Measurements from ENCODE around the gene CALML3.

The CALML3 gene

DNA sequence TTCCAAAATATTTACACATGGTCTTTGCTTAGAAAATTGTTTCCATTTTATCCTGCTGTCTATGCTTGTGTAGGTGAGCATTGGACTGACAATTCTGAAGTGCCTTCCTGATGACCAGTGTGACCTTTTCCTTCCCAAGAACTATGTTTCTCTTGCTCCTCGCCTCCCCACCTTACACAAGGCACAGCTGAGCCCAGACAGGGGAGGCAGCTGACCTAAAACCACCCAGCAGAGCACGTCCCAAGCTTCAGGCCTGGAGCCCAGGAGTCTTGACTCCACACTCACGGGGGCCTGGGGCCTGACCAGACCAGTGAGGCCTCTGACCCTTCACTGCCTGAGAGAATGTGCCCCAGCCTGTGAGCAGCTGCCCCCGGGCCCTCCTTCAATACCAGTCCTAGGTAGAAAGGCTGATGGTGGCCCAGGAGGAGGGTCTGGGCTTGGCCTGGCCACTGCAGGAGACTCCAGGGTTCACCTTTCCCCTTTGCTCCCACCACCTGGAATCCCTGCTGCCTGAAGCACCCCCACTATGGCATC, 32.4 kb upstream of the CALML3 start:
- DNase-seq, result no peak

DNA sequence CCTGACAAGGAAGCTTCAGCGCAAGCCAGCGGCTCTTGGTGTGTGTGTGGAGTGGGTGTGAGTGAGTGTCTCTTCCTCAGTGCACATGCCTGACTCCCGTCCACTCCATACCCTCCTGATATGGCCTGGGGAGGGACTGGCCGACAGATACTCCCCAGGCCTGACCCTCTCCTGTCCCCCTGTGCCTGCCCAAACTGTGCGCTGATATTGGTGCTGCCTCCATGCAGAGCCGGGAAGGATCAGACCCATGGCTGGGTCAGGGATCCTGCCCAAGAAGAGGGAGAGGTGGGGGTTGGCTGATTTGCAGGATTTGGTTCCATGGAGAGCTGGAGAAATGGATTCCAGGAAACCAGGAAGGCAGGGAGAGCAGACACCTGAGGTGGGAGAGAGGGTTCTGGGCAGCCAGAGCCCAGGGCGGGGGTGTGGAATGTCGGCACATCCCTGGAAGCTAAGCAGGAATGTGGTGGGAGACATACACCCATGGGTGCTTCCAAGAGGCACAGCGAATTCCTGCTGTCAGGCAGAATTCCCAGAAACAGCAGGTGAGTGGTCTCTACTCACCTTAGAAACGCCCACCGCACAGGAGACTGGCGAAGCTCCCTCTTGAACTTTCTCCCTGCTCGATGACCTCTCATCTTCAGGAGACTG, 31.7 kb upstream of the CALML3 start:
- DNase-seq, result no peak

DNA sequence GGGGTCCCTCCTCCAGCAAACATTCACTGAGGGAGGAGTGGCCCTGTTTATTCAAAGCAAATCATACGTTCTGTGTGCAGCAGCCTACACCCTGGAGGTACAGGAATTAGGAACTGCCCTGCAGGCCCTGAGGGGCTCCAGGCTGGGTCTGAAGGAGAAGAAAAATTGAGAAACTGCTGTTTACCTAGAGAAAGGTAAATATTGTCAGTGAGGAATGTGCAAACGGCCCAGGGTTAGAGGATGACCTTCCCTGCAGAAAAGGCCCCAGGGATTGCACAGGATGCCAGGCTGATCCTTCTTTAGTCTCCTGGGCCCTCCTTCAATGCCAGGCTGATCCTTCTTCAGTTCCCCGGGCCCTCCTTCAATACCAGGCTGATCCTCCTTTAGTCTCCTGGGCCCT, 31.1 kb upstream of the CALML3 start:
- no peak for DNase-seq

DNA sequence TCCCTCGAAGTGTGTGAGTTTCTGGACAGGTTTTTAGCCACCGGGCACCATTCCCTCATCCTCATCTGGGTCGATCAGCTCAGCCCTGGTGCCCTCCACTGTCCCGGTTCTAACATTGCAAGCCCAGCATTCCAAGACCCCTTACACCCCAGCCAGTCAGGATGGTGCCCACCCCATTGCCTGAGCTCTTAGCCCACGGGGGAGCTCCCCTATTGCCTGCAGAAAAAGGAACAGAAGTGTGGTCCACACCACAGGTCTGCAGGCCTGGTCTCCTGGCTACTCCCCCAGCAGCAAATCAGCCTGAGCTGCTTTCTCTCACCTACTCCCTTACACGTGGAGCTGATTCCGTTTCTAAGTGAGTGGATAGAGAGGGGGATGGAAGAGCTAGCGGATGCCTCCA, 30.1 kb upstream of the CALML3 start:
- no peak for DNase-seq

DNA sequence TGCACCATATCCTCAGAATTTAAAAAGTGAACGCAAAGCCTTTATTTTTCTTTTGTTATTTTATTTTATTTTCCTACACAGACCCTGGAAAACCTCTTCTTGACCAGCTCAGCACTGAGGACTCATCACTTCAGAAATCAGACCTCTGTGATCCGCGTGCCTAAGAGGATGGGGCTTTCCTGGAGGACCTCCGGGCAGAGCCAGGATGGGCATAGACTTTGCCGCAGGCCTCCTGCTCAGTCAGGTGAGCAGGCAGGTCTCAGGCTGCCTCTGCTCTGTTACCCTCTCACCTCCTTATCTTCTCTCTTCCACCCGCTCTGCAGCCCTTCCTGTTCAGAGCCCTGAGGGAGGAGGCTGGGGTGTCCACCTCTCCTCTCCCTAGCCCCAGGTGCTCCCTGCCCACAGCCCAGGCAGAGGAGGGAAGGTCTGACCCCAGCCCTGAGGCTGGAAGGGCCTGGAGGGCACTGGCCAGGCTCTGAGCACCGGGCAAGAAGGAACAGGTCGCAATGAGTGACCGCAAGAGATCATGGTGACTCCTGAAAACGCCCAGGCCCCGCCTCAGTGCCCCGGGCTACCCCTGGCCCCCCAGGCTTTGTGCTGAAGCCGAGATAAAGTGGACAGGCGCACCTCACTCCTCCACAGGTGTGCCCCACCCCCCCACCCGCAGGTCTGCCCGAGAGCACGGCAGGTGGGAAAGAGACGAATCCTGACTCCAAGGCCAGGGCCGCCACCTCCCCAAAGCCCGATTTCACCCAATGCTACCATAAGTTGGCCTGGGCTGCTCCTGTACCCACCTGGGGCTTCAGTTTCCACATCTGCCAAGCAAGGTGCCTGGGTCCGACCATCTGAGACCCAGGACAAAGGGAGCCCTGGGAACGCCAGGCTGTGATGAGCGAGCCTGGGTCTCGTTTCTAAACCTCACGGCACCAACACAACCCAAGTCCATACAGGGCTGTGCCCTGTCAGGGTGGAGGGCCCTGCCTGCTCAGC, 28.2 kb upstream of the CALML3 start:
- DNase-seq, result no peak

DNA sequence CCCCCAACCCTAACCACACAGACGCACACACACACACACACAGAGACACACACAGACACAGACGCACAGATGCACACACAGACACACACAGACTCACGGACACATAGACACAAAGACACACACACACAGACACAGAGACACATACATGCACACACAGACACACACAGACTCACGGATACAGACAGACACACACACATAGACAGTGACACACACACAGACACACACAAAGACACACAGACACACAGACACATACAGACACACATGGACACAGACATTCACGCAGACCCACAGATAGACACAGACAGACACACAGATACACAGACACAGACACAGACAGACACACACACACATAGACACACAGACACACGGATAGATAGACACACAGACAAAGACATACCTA, 27.5 kb upstream of the CALML3 start:
- DNase-seq, result no peak

DNA sequence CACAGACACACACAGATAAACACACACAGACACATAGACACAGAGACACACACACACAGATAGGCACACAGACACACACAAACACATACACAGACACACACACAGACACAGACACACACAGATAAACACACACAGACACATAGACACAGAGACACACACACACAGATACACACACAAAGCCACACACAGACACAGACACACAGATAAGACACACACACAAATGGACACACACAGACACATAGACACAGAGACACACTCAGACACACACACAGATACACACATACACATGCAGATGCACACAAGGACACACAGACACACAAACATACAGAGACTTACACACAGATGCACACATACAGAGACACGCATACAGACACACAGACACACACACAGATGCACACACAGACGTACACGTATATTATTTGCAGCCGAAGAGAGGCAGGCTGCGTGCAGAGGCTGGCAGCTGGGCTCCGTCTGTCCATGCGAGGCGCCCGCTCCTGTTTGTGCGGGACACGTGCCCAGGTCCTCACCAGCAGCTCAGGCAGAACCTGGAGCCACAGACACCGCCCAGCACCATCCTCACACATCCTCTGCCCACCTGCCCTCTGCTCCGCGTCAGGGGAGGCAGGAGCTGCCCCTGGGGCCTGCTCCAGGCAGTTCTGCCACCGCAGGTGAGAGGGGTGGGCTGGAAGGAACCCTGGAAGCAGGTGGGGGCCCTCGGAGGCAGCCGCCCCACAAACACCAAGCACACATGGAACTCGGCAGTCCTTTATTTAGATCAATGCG, 26.6 kb upstream of the CALML3 start:
- no peak for DNase-seq

DNA sequence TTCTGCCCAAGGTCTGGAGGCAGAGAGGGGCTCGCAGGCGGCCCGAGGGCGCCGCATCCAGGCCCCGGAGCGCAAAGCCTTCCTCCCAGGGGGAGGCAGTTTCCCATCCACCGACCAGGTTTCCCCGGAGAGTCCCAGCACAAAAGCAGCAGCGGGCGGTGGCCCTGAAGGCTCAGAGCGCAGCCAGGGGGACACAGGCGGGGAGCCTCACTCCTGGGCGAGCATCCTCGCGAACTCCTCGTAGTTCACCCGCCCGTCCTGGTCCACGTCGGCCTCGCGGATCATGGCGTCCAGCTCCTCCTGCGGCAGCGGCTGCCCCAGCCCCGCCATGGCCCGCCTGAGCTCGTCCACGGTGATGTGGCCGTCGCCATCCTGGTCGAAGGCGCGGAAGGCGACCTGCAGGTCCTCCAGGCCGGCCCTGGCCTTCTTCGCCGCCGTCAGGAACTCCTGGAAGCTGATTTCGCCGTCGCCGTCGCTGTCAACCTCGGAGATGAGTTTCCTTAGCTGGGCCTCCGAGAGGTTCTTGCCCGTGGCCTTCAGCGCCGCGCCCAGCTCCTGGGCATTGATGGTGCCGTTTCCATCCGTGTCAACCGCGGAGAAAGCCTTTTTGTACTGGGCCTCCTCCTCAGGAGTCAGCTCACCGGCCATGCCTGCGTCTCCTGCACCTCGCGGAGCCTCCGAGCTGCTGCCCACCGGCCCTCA, 25.8 kb upstream of the CALML3 start:
- no peak for DNase-seq

DNA sequence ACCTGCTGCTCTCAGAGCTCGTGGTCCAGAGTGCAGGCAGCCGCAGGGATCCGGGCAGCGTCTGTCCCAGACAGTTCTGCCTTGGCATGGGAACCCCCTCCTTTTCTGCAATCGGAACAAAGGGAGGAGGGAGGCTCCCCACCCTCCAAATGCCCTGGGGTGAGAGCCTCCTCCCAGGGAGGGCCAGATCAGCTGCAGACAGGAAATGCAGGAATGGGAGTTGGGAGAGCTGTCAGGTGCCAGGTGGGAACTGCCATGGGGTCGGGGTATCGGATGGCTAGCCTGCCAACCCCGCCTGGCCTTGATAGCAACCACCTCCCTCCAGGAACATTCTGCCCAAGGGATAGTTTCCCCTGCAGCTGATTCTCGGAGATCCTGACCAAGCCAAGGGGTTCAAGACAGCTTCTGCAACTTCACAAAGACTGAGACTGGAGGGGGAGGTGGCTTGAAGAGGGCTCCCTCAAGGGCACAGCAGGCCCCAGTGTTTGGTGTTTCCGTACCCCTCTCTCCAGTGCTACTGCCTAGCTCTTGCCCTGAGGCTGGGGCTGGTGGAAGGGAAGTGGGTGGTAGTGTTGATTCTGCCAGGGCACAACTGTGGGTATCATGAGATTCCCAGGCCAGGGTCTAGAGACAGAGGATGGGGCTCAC, 25.1 kb upstream of the CALML3 start, which contains the start of gene CALML5:
CALML5 (minus strand) TSS at position 78 of the 648 bp plus-strand sequence. CDS start 132 bp downstream, outside the sequence.
- no peak for DNase-seq

DNA sequence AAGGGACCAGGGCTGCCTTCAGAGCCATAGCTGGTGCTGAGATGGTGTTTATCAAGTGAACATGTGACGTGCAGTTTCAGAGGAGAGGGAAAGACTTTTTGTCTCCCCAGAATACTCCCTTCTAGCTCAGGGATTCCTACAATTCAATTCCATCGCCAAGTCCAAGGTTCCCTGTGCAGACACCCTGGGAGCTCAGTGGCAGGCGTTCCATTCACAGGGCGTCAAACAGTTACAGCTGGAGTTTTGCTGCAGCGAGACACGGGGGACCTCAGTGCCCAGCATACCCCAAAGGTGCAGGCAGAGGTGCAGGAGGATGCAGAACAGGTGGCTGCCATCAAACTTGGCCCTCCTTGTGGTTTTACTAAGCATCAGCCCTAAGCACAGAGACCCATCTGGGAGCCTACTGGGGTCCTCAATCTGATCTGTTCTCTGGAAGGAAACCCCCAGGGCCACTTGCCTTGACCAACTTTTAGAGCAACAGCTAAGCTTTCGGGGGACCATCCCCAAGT, 24.5 kb upstream of the CALML3 start:
- DNase-seq, result no peak

DNA sequence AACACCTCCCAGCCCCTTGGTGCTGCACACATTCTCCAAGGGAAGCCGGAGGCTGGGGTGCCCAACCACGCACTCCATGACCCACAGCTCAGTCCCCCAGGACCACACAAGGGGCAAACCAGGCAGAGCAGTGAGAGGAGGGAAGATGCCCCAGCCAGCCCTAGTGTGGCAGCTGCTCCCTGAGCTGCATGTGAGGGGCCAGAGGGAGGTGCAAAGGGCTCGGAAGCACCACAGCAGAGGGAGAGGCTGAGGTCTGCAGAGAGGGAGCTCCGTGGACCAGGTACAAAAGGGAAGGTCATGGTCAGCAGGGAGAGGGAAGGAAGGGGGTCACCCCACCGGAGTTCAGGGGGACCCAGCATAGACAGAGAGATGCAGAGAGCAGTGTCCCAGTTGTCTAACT, 23.9 kb upstream of the CALML3 start:
- DNase-seq, result no peak

DNA sequence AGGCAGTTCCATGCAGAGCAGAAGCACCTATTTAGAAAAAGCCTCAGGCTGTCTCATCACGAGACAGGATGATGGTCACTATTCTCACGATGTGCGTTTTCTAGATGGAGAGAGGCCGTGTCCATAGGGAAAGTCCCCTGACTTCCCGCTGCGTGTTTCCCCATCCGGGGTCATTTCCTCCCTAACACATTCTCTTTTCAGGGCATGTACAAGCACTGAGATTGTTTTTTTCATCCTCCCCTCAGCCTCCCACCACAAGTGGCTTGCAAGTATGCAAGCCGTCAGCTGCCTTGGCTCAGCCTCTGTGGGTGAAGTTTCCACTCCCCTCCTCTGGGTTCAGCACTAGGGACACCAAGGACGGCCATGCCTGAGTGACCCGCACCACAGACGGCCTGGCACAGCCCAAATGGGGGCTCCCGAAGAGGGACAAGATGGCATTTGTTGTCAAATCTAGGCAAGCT, 22.7 kb upstream of the CALML3 start:
- DNase-seq, result no peak

DNA sequence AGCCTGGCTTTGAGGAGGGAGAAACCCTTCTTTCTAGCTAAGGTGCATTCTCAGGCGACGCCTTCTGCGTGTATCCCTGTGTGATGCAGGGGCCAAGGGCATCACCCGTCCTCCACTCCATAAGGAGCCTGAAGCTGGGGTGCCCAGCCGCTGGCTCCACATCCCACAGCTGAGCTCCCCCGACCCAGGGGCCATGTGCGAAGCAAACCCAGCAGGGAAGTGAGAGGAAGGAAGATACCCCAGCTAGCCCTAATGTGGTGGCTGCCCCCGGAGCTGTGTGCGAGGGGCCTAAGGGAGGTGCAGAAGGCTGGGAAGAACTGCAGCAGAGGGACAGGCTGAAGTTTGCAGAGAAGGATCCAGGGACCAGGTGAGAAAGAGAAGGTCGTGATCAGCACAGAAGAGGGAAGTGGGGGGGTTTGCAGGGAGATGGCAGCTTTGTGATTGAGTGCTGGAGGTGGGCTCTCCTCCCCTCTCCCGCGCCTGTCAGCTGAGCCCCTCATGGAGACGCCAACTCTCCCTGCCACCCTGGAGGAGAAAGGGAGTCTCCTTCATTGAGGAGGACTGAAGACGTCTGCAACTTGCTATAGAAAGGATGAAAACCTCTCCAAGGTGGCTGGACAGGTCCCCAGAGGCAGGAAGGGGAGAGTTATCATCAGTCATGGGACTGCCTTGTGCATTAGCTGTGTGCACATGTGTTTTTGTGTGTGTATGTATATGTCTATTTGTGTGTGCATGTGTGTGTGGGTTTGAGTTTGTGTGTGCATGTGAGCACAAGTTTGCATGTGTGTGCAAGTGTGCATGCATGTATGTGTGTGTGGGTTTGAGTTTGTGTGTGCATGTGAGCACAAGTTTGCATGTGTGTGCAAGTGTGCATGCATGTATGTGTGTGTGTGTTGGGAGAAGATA, 21.9 kb upstream of the CALML3 start:
- DNase-seq, result no peak

DNA sequence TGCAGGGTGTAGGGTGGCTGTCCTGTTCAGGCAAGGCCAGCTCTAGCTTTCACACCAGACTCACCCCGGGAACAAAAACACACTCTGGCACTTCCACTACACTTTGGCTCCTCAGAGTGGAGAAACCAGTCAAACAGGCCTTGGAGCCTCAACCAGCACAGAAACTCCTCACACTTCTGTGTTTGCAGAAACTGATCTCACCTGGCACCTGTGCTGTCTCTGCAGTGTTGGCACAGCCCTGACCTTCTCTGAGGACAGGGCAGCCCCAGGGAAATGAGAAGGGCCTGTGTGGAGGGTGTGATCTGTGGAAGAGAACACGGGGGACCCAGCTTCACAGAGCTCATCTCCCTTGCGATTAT, 21.3 kb upstream of the CALML3 start:
- no peak for DNase-seq

DNA sequence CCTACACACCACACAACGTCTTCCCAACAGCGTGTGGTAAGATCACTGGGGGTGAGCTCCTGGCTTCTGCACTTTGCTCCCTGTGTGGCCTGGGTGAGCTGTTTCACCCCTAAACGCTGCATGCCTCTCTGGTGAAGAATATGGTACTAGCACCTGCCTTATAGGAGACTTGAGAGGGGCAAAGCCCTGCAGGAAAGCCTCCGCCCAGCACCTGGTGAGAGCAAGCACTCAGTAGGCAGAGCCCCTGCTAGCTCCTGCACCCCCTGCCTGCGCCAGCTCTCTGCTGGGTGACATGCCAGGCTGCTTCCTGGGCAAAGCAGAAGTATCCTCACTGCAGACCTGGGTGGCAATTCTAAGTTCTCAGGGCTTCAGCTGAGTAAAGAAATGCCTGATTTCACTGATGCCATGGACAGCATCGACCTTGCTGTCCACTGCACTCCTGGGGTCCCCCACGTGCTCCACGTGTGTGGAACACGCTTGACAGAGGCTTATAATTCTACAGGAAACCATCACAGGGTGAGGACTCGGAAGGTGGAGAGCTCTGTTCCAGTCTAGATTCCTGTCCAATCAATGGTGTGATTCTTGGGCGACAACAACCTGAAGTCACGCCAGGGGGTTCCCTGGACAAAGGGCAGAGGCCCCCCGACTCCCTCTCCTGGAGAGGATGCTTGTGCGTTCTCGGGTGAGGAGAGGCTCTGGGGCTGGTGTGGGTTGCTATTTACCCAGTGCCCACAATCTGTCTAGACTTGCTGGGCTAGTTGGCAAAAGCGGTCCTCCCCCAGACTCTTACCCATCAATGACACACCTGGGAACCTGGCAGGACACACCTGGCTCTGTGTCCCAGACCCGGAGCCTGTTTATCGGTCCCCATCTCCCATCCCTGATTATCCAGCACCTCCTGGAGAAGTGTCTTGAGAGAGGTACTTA, 20.4 kb upstream of the CALML3 start:
- DNase-seq, result no peak

DNA sequence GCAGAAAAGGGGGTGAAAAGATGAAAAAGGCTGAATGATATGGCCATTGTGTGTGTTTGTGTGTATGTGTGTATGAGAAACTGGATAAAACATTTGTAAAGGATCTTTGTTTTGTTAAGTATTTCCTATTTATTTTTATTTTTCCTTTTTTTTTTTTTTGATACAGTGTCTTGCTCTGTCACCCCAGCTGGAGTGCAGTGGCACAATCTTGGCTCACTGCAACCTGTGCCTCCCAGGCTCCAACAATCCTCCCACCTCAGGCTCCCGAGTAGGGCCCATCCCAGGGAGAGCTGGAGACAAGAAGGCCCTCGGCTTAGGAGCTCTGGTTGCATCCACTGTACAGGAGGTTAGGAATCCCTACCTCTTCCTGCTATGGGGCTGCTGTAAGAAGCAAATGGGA, 18.5 kb upstream of the CALML3 start:
- no peak for DNase-seq

DNA sequence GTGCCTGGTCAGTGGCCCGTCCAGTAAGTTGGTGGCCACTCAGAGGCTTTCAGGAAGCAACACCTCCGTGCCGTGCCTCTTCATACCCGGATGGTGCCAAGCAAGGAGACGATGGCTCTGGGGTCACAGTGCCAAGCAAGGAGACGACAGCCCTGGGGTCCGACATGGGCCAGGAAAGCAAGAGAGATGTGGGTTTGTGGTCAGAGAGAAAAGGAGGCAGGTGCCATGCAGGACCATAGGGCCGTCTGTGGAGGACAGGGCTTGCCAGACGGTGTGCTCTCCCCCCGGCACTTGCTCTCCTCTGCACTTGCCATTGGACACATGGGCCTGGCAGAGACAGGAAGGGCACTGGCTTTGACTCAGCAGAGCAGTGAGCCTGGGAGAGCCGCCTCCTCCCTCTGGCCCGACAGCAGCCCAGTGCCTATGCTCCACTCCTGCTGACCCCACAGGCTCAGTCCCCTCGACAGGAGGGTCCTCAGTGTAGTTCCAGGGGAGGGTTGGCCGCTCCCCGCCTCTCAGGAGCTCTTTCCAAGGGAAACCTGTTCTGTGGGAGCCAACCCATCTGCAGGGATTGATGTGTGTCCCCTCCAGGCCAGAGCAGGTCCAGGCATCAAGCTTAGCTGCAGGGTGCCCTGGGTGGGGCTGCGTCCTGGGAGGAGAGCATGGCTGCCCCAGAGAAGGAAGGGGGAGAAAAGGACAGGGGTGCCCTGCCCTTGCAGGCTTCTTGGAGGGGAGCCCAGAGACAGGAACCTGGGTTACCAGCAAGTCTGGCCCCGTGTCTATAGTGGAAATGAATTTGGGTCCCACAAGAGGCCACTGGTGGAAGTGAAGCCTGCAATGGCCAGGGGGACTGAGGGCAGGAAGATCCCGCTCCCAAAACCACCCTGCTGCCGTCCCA, 17.8 kb upstream of the CALML3 start:
- DNase-seq, result no peak

DNA sequence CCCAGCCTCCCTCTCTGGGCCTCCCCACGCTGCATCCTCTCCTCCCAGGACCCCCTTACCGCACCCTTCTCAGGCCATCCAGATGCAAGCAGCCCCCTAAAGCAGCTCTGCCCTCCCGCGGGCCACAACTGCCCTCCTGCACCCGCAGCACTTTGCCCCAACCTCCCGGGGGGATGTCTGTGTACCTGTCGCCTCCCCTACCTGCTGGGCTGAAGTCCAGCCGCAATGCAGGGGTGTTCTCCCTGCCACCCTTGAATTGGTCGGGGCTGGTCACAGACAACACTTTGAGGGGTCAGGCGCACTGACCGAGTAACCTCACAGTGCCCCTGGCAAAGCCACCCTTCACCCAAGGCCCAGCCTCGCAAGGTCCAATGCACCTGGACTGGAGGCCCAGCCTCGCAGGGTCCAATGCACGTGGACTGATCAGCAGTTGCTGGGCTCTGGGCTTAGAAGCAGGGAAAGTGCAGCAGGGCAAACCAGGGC, 17.1 kb upstream of the CALML3 start:
- no peak for DNase-seq

Data from T-helper 1 cell (primary cell).